ENCODE measurements around the gene GALNTL6. TPM values are rescaled to one million over a fixed set of nuclear protein-coding genes. Genes with fewer than 3 reads are reported as not detected.
"Not testable (repeated sequence)": the region's sequence is repeated elsewhere in the genome, so short reads cannot be mapped to it uniquely, and the experiment has no call there.

Gene GALNTL6
- total RNA-seq, 1 donor from 2014 or later: not detected

GRCh38 chr4:173009129-173009823 lies 1196.1 kb downstream of the GALNTL6 start:
- intact Hi-C loops (cut with micrococcal nuclease): no loop called here

GRCh38 chr4:173012608-173013007 lies 1199.4 kb downstream of the GALNTL6 start:
- intact Hi-C loops (cut with micrococcal nuclease): loop anchor here (1.0 to 2.0 kb wide), 9 partner anchors 13 to 482 kb away; partner anchors contain the start of gene SAP30

- intact Hi-C loops (cut with micrococcal nuclease): loop anchor here (1.0 to 2.0 kb wide), 9 partner anchors 12 to 481 kb away; partner anchors contain the start of gene SAP30
Measured at GRCh38 chr4:173013232-173013930, 1200.2 kb downstream of the GALNTL6 start.

GRCh38 chr4:173014113-173014558 lies 1200.9 kb downstream of the GALNTL6 start:
- intact Hi-C loops (cut with micrococcal nuclease): no loop called here

GRCh38 chr4:173014836-173015235 lies 1201.6 kb downstream of the GALNTL6 start:
- intact Hi-C loops (cut with micrococcal nuclease): no loop called here

GRCh38 chr4:173017802-173018201 lies 1204.6 kb downstream of the GALNTL6 start:
- intact Hi-C loops (cut with micrococcal nuclease): no loop called here

GRCh38 chr4:173018446-173018845 lies 1205.2 kb downstream of the GALNTL6 start:
- intact Hi-C loops (cut with micrococcal nuclease): no loop called here

- intact Hi-C loops (cut with micrococcal nuclease): no loop called here
Measured at GRCh38 chr4:173019664-173020063, 1206.5 kb downstream of the GALNTL6 start.

- intact Hi-C loops (cut with micrococcal nuclease): not testable (repeated sequence)
Measured at GRCh38 chr4:173021746-173022573, 1208.8 kb downstream of the GALNTL6 start.

GRCh38 chr4:173024203-173024602 lies 1211.0 kb downstream of the GALNTL6 start:
- intact Hi-C loops (cut with micrococcal nuclease): loop anchor here (2.0 kb wide), 1 partner anchor 147 kb away; no protein-coding TSS in a partner anchor

- intact Hi-C loops (cut with micrococcal nuclease): loop anchor here (1.0 to 5.0 kb wide), 5 partner anchors 12 to 392 kb away; no protein-coding TSS in a partner anchor
Measured at GRCh38 chr4:173025131-173025530, 1211.9 kb downstream of the GALNTL6 start.

GRCh38 chr4:173037242-173037641 lies 1224.0 kb downstream of the GALNTL6 start:
- intact Hi-C loops (cut with micrococcal nuclease): no loop called here

GRCh38 chr4:173038192-173038896 lies 1225.1 kb downstream of the GALNTL6 start:
- intact Hi-C loops (cut with micrococcal nuclease): no loop called here

- intact Hi-C loops (cut with micrococcal nuclease): no loop called here
Measured at GRCh38 chr4:173039617-173040577, 1226.7 kb downstream of the GALNTL6 start.

- intact Hi-C loops (cut with micrococcal nuclease): no loop called here
Measured at GRCh38 chr4:173041482-173041881, 1228.3 kb downstream of the GALNTL6 start.

GRCh38 chr4:173042139-173042538 lies 1228.9 kb downstream of the GALNTL6 start:
- intact Hi-C loops (cut with micrococcal nuclease): not testable (repeated sequence)

- intact Hi-C loops (cut with micrococcal nuclease): no loop called here
Measured at GRCh38 chr4:173044340-173044739, 1231.1 kb downstream of the GALNTL6 start.

- intact Hi-C loops (cut with micrococcal nuclease): no loop called here
Measured at GRCh38 chr4:173045571-173045970, 1232.4 kb downstream of the GALNTL6 start.

GRCh38 chr4:173046144-173046543 lies 1232.9 kb downstream of the GALNTL6 start:
- intact Hi-C loops (cut with micrococcal nuclease): no loop called here

GRCh38 chr4:173046818-173047217 lies 1233.6 kb downstream of the GALNTL6 start:
- intact Hi-C loops (cut with micrococcal nuclease): no loop called here

All from T-helper 1 cell treated with Interleukin-12 subunit alpha and Interleukin-12 subunit beta and Interleukin-4 antibody, amounts not matched to agents 30 ng/mL and 1 ng/mL, for 36 hours (primary cell).